ENCODE results near the gene EDDM3A.
"Not testable (repeated sequence)": the region's sequence is repeated elsewhere in the genome, so short reads cannot be mapped to it uniquely, and the experiment has no call there.

EDDM3A gene, protein sequence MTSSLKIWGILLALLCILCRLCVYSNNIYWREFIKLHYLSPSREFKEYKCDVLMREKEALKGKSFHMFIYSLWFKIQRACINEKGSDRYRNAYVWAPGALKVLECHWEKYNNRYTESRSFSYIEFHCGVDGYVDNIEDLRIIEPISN

DNA sequence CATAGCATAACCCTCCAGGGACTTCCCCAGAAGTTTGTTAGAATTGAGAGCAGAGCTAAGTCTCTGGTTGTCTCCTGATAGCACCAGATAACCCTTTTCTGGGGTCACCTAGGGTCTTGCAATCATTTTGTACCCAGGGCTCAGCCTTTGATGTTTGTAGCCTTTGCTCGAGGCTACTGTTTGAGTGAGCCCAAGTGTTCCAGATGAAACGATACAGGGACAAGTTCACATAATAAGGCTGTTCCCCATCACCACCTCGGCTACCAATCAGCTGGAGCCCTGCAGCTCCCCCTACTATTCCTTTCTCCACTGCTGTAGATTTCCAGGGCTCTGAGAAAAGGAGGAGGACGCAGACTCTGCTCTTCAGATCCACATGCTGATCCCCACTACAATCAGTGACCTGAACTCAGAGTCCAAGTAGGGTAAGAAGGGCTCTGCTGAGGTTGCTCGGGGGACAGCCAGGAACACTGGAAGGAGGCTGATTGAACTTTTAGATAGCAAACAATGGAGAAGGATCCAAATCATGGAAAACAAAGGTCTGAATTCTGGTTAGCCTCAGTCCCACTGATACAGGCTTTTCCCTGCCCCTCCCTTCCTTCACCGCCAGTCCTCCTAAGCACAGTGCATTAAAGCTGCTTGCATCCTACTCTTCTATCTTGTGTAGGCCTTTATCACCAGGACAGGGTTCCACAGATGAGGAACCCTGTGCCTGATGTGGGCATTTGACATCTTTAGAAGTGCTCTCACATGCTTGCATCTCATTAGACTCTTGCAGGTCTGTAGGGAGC, at the start of gene EDDM3A:
Gene EDDM3A (plus strand): TSS at position 317 of the 788 bp plus-strand sequence. CDS start 1,694 bp downstream, outside the sequence.
- no peak for DNase-seq (ENCODE audit: low read depth in 2 of 2)

DNA sequence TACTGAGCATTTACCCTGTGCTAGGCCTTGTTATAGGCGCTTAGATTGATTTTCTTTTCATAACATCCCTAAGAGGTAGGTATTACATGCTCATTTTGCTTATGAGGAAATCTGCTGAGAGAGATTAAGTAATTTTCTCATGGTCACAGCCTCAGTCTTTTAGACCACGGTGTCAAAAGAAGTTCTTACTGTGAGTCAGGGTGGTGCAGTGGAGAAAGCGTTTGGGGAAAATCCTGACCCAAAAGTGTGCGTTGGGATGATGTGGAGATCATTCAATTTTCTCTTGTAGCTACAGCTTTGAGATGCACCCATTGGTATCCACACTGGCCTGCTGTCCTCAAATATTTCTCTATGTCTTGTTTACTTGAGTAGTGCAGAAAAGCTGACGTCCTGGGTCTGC, 48.9 kb upstream of the EDDM3A start:
- DNase-seq (ENCODE audit: low read depth in 2 of 2): no peak

DNA sequence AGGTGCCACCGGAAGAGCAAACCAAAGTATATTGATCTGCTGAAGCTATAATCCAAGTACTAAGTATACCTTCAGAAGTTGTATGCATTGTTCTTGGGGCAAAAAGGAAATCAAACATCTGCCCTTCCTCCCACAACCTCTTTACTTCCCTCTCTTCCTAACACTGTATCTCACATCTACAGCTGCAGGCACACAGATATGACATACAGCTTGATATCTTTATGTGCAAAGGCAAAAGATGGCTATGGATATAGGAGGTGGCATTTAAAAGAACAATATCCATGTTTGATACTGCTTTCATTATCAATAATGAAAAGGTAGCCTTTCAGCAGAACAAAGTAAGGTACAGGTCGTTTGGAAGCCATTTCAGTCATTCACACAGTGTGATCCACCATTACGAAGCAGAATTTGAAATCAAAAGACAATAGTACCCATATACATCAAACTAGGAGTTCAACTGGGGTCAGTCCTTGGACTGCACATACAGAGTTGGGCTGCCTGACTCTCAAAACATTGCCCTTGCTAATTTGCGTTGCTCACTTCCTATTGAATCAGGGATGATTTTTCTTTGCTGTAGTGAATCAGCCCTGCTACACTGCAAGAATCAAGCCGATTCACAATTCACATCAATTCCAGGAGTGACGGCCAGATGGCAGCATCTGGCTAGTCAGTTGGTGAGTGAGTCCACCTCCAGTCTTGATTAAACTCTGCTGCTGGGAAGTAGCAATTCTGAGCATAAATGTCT, 48.2 kb upstream of the EDDM3A start:
- DNase-seq (ENCODE audit: low read depth in 2 of 2): peak in 1 of 2 experiments; percentile 21

DNA sequence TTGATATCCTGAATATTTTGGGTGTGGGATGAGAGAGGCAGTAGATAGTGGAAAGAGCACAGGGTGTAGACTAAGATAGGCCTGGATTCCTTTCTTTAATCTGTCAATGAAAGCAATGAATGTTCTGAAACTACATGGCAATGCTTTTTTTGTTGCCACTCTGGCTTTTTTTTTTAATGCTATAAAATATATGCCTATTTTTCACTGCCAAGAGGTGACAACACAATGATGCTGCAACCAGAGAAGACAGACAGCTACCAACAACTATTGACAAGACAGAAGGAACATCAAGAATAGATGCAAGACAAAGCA, 47.7 kb upstream of the EDDM3A start:
- DNase-seq (ENCODE audit: low read depth in 2 of 2): no peak

DNA sequence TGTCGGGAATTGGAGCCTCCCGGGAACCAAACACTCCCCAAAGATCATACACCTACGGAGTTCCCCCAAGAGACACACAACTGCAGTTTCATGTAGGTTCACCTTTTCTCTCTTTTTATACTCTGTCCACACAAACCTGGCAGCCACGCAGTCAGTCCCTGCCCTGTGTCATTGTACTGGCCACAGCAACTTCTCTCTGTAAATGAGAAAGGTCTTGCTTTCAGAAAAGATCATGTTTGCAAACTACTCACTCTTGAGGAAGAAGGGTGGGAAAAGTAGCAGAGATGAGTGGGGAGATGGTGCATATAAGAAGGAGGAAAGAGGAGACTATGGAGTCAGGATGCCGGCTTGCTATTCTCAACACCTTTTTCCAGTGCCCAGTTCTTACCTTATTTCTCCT, 46.8 kb upstream of the EDDM3A start:
- no peak for DNase-seq (ENCODE audit: low read depth in 2 of 2)

DNA sequence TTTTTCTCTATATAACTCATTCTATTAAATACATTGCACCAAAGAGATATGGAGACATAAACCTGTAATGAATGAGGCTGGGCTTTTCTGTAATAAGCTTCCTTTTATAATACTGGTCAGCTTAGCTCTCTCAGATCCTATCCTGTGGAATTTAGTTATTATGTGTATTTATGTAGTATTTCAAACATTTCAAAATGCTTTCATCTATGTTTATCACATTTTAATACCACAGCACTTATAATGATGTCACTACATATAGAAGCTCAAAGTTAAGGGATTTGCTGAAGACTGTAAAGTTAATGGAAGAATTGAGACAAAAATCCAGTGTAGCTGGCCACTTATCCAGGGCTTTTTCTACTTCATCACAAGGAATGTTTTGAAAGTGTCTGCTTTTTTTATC, 45.8 kb upstream of the EDDM3A start:
- DNase-seq (ENCODE audit: low read depth in 2 of 2): no peak

DNA sequence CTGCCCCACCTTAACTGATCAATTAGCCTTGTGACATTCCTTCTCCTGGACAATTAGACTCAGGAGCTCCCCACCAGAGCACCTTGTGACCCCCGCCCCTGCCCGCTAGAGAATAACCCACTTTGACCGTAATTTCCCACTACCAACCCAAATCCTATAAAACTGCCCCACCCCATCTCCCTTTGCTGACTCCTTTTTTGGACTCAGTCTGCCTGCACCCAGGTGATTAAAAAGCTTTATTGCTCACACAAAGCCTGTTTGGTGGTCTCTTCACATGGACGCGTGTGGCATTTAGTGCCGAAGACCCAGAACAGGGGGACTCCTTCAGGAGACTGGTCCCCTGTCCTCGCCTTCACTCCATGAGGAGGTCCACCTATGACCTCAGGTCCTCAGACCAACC, 44.7 kb upstream of the EDDM3A start:
- not testable (repeated sequence) for DNase-seq (ENCODE audit: low read depth in 2 of 2)

DNA sequence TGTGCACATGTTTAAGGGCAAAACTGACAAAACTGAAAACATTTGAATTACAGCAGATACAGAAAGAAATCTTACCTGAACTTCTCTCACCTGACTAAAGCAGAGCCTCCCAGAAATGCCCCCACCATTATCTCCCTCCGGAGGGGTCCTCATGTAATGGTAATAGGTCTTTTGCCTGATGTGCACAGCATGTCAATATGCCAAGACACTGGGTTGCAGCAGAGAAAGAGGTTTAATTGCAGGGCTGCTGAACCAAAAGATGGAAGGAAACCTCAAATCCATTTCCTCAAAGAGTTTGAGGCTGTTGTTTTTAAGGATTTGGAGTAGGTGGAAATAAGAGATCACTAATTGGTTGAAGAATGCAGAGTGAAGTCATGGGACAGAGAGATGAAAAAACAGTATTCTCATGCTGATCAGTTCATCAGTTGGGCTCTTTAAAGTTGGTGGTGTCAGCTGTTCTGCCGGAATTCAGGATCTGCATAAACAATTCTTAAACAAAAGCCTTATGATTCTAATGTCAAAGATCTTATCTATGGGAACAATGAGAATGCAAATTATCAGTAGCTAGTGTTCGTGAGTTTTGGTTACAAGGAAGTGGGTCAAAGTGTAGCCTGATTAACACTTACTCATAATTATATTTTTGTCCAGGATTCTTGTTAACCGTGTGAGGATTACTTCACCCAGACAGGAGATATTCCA, 38.9 kb upstream of the EDDM3A start:
- DNase-seq (ENCODE audit: low read depth in 2 of 2): no peak

DNA sequence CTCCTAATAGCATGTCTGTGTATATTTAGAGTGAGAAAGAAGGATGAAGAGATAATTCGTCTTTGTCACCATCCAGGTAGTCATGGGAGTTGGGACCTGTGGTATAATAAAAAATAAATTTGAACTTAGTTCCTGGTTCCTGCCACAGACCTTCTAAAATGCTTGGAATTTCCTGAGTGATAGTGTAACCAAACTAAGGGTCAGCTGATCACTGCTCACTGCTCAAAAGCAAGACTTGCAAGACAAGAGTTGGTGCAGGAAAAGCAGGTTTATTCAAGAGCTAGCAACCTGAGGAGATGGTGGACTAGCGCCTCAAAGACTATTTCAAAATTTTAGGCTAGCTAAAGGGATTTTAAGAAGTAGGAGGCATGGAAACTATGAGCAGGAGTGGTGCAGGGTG, 38.1 kb upstream of the EDDM3A start:
- DNase-seq (ENCODE audit: low read depth in 2 of 2): no peak

DNA sequence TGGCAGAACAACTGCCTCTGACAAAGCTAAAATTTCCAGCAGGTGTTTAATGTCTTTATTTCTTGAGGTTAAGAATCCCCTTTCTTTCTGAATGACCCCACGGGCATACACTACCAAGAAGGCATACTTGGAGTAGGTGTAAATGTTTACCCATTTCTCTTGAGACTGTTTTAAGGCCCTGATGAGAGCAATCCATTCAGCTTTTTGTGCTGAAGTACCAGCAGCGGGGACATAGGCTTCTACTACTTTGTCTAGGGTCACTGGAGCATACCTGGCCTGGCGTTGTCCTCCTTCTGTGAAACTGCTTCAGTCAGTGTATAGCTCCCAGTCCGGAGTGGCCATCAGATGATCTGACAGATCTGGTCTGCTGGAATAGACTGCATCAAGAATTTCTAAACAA, 34.4 kb upstream of the EDDM3A start:
- DNase-seq (ENCODE audit: low read depth in 2 of 2): no peak

DNA sequence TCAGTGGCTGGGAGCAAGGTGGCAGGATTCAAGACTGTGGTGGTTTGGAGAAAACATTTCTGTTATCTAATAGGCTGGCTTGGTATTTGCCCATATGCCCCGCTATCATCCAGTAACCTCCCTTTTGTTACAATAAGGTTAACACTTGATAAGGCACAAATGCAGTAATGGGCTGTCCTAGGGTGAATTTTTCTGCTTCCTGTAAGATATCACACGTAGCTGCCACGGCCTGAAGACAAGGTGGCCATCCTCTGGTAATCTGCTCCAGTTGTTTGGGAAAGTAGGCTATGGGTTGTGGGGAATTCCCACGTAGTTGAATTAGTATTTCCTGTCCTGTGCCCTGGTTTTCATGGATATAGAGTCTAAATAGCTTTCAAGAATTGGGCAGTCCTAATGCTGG, 34.0 kb upstream of the EDDM3A start:
- DNase-seq (ENCODE audit: low read depth in 2 of 2): no peak

DNA sequence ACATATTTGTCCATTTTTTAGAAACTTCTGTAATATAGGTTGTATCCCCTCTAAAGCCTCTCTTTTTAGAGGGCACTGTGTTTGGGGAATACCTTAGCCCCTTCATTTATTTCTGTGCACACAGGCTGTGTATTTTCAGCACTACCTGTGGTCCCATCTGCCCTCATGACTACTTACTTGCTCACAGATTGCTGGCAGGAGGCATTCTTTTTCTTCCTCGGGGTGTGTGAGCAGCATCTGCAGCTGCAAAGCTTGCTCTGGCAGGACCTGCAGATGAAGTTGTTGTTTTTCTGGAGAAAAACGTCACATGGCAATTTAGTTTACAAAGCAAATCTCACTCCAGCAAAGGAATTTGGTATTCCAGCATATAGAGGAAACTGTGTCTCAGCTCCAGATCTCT, 32.8 kb upstream of the EDDM3A start:
- no peak for DNase-seq (ENCODE audit: low read depth in 2 of 2)

DNA sequence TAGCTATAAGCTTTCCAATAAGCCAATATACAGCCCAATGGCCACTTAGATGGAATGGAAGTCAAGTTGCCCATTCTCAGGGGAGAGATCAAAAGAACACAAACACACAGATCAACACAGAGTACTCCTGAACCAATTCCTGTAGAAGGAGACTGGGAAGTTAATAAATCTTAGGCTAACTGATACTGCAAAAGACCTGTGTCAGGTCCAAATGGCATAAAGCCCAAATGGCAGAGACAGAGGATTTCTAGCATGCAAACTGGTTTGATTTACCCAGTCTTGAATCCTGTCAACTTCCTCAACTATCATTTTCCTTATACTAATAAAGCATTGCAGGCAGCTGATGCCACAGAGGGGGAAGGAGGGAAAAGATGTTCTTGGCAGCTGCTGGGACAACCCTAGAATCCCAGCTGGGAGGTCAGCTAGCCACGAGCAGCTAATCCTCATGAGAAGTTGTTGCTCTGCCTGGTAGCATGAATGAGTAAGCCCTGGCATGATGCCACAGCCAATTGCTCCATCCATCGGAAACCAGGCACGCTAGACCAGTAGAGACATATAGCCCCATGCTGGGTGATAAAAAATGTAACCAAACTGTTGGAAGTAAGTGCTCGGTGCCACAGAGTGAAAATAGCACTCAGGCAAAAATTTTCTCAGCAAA, 31.0 kb upstream of the EDDM3A start:
- no peak for DNase-seq (ENCODE audit: low read depth in 2 of 2)

DNA sequence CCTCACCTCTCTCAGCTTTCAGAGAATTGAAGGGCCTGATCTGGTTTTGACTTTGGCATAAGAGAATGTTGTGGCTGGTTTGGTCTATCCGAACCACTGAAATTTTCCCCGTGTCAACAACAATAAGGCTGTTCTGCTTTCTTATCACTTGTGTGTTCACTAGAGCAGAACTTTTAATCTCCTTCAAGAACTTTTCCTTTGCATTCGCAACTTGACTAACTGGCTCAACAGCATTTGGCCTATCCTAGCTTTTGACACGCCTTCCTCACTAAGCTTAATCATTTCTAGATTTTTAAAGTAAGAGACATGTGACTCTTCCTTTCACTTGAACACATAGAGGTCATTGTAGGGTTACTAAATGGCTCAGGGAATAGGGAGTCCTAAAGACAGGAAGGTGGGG, 25.9 kb upstream of the EDDM3A start:
- no peak for DNase-seq (ENCODE audit: low read depth in 2 of 2)

DNA sequence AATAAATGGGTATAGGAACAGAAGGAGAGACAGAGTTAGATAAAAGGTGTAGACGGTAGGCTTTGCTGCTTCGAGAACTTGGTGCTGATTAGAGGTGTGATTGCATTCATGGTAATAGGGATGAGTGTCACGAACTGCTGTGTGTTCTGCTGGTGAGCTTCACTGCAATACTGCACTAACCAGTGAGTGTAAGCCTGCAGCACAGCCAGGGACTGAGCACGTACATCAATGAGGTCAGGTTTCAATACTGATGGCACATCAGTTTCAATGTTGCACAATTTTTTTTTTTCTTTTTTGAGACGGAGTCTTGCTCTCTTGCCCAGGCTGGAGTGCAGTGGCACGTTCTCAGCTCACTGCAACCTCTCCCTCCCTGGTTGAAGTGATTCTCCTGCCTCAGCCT, 24.9 kb upstream of the EDDM3A start:
- DNase-seq (ENCODE audit: low read depth in 2 of 2): no peak

DNA sequence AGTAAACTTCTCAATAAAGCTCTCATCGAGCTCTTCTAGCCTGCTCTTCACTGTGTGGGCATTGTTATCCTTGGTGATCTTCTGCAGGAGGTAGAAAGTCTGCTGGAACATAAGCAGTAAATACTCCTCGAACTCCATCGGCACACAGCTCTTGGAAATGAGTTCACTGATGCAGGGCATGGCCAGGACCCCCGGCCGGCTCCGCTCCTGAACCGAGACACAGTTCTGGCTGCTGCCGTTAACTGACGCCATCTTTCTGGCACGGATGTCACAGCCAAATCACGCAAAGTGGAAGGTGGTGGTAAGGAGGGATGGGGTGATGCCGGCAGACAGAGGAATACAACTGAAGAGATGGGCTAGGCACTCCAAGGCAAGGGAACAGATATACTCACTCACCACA, 23.7 kb upstream of the EDDM3A start:
- DNase-seq (ENCODE audit: low read depth in 2 of 2): no peak

DNA sequence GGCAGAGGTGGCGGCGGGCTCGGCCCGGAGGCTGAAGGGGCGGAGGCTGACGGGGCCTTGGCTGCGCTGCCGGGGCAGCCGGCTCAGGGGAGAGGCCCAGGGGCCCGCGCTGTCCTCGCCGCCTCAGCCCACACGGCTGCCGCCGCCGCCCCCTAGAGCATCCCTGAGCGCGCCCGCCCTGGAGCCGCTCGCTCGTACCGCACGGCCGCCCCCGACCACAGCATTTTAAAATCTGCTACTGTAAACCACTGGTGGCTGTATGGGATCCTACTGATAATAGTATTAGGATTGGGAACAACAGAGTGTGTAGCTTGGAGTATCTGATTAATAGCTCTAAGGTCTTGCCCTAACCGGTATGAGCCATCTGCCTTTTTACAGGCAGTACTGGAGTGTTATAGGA, 22.2 kb upstream of the EDDM3A start:
- no peak for DNase-seq (ENCODE audit: low read depth in 2 of 2)

DNA sequence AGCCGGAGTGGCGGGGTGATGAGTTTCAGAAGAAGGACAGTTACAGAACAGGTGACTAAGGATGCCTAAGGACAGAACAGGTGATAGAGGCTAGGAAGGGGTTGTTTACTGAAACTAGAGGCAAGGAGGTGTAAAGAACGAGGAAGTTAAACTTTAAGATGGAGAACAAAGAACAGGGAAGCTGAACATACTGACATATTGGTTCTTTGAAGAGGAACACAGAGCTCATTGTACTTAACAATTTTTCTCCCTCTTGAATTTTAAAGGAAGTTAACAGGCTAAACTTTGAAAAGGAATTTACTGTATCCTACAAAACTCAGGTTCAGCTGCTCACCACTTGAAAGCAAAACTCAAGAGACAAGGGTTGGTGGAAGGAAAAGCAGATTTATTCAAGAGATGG, 19.6 kb upstream of the EDDM3A start:
- not testable (repeated sequence) for DNase-seq (ENCODE audit: low read depth in 2 of 2)

DNA sequence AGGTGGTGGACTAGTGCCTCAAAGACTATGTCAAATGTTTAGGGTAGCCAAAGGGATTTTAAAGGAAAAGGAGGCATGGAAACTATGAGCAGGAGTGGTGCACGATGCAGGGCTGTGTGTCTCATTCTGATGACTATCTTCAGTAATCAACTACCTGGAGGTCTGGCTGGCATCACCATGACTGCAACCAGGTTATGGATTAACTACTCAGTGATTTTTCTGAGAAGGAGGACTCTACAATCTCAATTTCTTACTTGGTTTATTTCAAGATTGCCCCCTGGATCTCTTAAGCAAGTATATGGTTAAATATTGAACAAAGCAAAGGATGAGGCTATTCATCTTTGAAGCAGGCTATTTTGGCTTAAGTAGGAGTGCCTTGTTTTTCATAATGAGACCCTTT, 19.2 kb upstream of the EDDM3A start:
- DNase-seq (ENCODE audit: low read depth in 2 of 2): no peak

DNA sequence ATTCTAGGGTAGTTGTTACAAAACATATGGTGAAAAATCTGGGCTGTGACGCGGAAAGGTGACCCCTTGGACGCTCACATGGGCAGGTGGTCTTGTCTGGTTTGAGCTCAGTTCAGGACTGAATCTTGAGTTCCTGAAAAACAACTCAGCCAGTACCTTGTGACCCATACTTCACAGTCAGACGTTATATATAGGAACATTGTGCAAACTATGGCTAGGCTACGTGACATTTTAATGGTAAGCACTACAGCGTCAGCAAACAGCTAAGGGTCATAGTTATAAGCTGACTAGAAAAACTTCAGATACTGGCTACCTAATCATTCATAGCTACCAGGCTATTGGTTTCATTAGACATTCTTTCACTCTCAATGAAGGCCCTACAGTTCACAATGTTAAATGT, 14.8 kb upstream of the EDDM3A start:
- no peak for DNase-seq (ENCODE audit: low read depth in 2 of 2)

DNA sequence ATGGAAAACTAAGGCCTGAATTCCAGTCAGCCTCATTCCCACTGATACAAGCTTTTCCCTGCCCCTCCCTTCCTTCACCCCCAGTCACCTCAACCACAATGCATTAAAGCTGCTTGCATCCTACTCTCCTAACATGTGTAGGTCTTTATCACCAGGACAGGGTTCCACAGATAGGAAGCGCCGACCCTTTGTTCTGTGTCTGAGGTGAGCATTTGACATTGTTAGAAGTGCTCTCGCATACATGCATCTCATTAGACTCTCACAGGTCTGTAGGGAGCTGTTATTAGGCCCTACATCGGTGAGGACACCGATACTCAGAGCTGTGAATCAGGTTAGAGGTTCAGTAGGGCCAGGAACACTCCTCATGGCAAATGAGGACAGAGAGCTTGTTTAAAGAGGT, 13.2 kb upstream of the EDDM3A start:
- no peak for DNase-seq (ENCODE audit: low read depth in 2 of 2)

DNA sequence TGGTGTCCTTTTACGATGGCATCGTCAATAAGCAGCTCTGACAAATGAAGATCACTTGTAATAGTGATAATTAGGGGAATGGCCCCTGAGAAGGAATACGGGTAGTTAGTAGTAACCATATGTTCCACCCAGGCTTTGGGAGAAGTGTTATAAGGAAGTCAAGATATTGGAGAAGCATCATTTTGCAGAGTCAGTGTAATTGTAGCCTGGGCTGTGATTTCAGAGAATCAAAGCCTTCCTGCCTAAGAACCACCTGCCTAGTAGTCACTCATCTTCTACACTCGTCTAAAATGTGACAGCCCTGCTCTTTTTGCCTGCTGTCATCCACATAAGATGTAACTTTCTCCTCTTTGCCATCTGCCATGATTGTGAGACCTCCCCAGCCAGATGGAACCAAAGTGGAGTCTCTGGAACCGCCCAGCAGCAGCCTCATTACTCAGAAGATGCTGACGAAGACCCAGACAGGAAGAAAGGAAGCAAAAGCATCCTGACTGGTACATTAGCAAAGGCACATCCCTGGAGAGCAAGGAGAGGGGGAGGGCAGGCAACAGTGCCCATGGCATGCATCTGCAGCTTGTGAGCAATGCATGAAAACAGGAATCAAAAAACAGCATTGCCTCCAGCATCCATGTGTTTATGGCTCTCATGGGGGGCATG, 12.6 kb upstream of the EDDM3A start:
- no peak for DNase-seq (ENCODE audit: low read depth in 2 of 2)
